Fibroblast of lung (primary cell): ENCODE measurements around the gene COL4A2.

Source experiments
- CTCF ChIP-seq, 2 donors: IDR thresholded peaks in 1 of 2; conservative IDR thresholded peaks in 1 of 2; 1 replicate in 1 of 2; 2 replicates in 1 of 2; pipeline ENCODE4 v1.5.1; 2011 to 2012; ENCODE audit warnings: low read length in 2 of 2, control low read depth in 1 of 2, inconsistent platforms in 1 of 2, low read depth in 1 of 2, mild to moderate bottlenecking in 1 of 2
- EZH2 ChIP-seq: IDR thresholded peaks from 2 replicates; pipeline ENCODE4 v1.5.1; 2012; ENCODE audit warnings: low read length, control low read depth, mild to moderate bottlenecking; ENCODE audit errors: missing control alignments

- TF ChIP-seq CTCF (conservative IDR thresholded peaks at IDR 0.05 in 1 of 2, IDR thresholded peaks at IDR 0.05 in 1 of 2; ENCODE audit: low read depth in 1 of 2, low read length in 2 of 2), result no peak
- no peak for TF ChIP-seq EZH2
Measured at GRCh38 chr13:110428313-110428712, 121.2 kb downstream of the COL4A2 start.
